Colonic mucosa (tissue), 4 donors: Measurements from ENCODE around the gene CGB1. TPM values are rescaled to one million over a fixed set of nuclear protein-coding genes. Genes with fewer than 3 reads are reported as not detected.
"Not testable (repeated sequence)": the region's sequence is repeated elsewhere in the genome, so short reads cannot be mapped to it uniquely, and the experiment has no call there.

Experiments used
- DNase-seq: peaks from one replicate; pipeline ENCODE4 v3.0.0-alpha.2; 2020
- H3K27ac ChIP-seq: fragments of 200-600 bp; one replicate; pipeline ENCODE4 v1.8.0; 2021
- H3K27me3 ChIP-seq: fragments of 200-600 bp; one replicate; pipeline ENCODE4 v1.8.0; 2021
- H3K36me3 ChIP-seq: fragments of 200-600 bp; one replicate; pipeline ENCODE4 v1.8.0; 2021
- H3K4me1 ChIP-seq: fragments of 200-600 bp; one replicate; pipeline ENCODE4 v1.8.0; 2021; ENCODE audit warnings: mild to moderate bottlenecking
- H3K4me3 ChIP-seq: fragments of 200-600 bp; one replicate; pipeline ENCODE4 v1.8.0; 2021
- H3K9ac ChIP-seq, 2 donors: one replicate each; pipeline ENCODE4 v1.7.0; 2013; ENCODE audit warnings: control low read depth in 2 of 2, low read depth in 2 of 2, low read length in 2 of 2
- H3K9me3 ChIP-seq: fragments of 200-600 bp; one replicate; pipeline ENCODE4 v1.8.0; 2021
- intact Hi-C: fragments of 100-400 bp; cut with DNase I; formaldehyde crosslinking; loops from one replicate; pipeline ENCODE4 v1.14.1; 2022
- total RNA-seq, 2 donors: library from RNA; stranded (reverse); fragmentation: NEBNext Ultra II Directional in 1 of 2; extraction: Animal tissue kit (Norgen Biotek cat#: 25700) in 1 of 2; gene quantifications; one replicate each; pipeline ENCODE4 v1.2.1, GENCODE V29; 2021
- TF ChIP-seq, protein P1 (sequence below): fragments of 200-600 bp; IDR thresholded peaks from one replicate; pipeline ENCODE4 v1.8.0; 2022; ENCODE audit warnings: antibody characterized with exemption, mild to moderate bottlenecking
- donor health status: healthy.
- donor health status: DM: no; HTN: no; CAD: no.
- donor health status: DM: no; HTN: no; CAD: no.

CGB1 gene
- total RNA-seq, 2 donors from 2014 or later = not detected

DNA sequence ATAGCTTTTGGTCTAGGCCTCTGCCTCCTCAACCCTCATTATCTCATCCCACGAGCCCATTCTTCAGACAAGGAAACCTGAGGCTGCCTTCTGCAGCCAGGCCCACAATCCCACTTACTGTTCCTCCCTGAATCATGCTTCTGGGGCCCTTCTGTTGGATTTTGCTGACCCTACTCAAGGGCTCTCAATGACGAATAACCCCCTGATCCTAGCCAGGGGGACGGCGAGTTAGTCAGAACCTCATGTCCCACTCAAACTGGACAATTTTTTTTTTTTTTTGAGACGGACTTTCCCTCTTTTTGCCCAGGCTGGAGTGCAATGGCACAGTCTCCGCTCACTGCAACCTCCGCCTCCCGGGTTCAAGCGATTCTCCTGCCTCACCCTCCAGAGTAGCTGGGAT, 14.6 kb downstream of the CGB1 start:
- Histone ChIP-seq H3K27me3 (peaks cover 4% of the 10 kb centered on the region), H3K9ac (no peak overlapping the region), H3K27ac (no peak overlapping the region), H3K4me1 (peaks cover 7% of the 10 kb centered on the region), H3K9me3 (no peaks in the 10 kb centered on the region), H3K36me3 (no peaks in the 10 kb centered on the region), H3K4me3 (no peak overlapping the region)
- no peak for DNase-seq
- intact Hi-C loops = no loop called here
- TF ChIP-seq, protein P1, sequence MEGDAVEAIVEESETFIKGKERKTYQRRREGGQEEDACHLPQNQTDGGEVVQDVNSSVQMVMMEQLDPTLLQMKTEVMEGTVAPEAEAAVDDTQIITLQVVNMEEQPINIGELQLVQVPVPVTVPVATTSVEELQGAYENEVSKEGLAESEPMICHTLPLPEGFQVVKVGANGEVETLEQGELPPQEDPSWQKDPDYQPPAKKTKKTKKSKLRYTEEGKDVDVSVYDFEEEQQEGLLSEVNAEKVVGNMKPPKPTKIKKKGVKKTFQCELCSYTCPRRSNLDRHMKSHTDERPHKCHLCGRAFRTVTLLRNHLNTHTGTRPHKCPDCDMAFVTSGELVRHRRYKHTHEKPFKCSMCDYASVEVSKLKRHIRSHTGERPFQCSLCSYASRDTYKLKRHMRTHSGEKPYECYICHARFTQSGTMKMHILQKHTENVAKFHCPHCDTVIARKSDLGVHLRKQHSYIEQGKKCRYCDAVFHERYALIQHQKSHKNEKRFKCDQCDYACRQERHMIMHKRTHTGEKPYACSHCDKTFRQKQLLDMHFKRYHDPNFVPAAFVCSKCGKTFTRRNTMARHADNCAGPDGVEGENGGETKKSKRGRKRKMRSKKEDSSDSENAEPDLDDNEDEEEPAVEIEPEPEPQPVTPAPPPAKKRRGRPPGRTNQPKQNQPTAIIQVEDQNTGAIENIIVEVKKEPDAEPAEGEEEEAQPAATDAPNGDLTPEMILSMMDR = no peak

GRCh38 chr19:49020931-49021895, 15.5 kb downstream of the CGB1 start:
- Histone ChIP-seq H3K4me1 (peaks cover 7% of the 10 kb centered on the region), H3K4me3 (no peak overlapping the region), H3K36me3 (no peaks in the 10 kb centered on the region), H3K9ac (no peak overlapping the region), H3K27ac (no peak overlapping the region), H3K9me3 (no peaks in the 10 kb centered on the region), H3K27me3 (peaks cover 4% of the 10 kb centered on the region)
- intact Hi-C loops = no loop called here
- TF ChIP-seq, protein P1 = no peak
- no peak for DNase-seq

DNA sequence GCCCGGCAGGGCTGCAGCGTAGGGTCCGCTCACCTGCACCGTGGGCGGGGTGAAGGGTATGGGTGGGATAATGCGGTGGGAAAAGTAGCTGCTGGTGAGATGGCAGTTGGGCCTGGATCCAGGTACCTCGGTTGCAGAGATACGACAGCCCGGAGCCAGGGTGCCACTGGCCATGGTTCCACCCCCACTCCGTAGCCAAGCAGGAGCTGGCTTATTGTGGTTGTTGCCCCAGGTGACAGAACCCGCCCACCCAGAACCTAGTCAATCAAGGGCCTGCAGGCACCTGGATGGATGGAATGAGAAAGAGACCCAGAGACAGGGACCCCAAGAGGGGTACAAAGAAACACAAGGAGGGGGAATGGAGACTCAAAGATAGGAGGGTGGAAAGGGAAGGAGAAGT, 16.4 kb downstream of the CGB1 start:
- no peaks in the 10 kb centered on the region for H3K9me3 ChIP-seq
- no peak for DNase-seq
- peaks cover 7% of the 10 kb centered on the region for H3K4me1 ChIP-seq
- H3K4me3 ChIP-seq = no peak overlapping the region
- no peaks in the 10 kb centered on the region for H3K36me3 ChIP-seq
- intact Hi-C loops = no loop called here
- no peak overlapping the region for H3K9ac ChIP-seq
- H3K27me3 ChIP-seq = peaks cover 4% of the 10 kb centered on the region
- TF ChIP-seq, protein P1 = no peak
- H3K27ac ChIP-seq = no peak overlapping the region

DNA sequence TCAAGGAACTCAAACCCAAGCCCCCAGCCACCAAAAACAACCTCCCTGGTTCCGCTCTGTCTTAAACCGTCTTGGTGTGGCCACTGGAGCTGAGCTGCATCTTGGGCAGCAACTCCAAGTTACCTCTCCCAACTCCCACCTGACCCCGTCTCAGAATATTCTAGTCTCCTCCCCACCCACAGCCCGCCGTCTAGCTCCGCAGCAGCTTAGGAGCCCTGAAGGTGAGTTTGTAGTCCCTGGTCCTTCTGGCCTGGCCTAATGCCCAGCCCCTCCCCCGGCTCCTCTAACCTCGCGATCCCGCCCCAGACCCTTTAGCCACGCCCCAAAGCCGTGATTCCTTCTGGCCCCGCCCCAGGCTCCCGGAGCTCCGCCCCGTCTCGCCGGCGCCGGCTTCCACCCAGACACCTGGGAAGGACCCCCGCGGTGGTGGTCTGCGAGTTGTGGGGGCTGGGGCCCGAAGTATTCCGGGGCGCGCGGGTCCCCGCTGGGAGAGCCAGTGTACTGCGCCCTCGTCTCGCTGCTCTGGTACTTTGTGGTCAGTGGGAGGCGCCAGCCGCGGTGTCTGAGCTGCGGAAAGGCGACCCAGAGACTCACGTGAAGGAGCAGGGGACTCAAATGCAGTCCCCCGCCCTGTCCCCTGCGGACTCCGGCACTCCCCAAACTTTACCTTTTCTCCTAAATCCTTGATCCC, 17.3 kb downstream of the CGB1 start:
- peaks cover 4% of the 10 kb centered on the region for H3K27me3 ChIP-seq
- no peaks in the 10 kb centered on the region for H3K9me3 ChIP-seq
- peak overlapping the region; percentile 31 for H3K4me3 ChIP-seq
- no peaks in the 10 kb centered on the region for H3K36me3 ChIP-seq
- peak; percentile 92 for DNase-seq
- no peak overlapping the region for H3K27ac ChIP-seq
- H3K9ac ChIP-seq = peak overlapping the region in 1 of 2 donors; percentile 56
- intact Hi-C loops = no loop called here
- TF ChIP-seq, protein P1 = no peak
- peaks cover 7% of the 10 kb centered on the region for H3K4me1 ChIP-seq

DNA sequence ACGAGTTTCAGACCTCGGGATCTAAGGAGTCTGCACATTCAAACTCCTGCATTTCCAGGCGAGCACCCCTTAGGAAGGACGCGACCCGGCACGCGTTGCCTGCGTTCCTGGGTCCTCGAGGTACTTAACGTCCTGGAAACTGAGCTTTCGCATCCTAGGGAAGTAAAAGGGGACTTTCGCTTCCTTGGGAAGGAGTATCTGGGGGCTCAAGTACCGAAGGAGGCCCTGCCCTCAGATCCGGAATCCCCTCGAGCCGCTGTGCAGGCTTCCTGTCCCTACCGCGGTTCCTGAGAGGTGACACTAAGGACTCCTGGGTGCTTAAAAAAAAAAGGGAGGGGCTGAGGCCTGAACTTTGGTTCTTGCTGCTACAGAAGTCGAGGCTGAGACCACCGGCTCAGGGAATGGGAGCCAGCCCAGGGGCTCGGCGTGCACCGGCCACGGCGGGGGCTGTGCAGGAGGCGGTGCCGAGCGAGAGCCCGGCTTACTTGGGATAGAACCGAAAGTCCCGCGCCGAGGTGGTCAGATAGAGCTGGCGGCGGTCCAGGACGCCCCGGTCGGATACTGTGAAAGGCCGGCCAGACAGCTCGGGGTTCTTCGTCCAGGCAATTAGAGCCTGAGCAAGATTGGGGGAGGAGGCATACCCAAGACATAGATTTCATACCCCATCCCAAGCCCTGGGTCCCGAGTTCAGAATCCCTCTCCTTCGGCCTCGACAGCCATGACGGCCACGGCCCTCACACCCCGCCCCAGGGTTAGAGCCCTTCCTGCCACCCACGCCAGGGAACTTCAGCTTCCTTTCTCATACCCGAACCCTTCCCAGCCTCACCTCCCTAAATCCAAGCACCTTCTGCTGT, 18.1 kb downstream of the CGB1 start:
- Histone ChIP-seq H3K4me3 (peak overlapping the region; percentile 31), H3K9ac (peak overlapping the region; percentile 46 to 56)
- H3K4me1 ChIP-seq, H3K27me3 ChIP-seq, H3K36me3 ChIP-seq, intact Hi-C loops, H3K27ac ChIP-seq, H3K9me3 ChIP-seq: not testable (repeated sequence)
- peak; percentile 32 for DNase-seq
